Lower lobe of right lung (tissue), 2 donors: ENCODE data around the gene TSPAN9. TPM values are rescaled to one million over a fixed set of nuclear protein-coding genes. Genes with fewer than 3 reads are reported as not detected.

Source experiments
- ATAC-seq, 2 donors: fragments of 200-7000 bp; cut with Tn5 transposase; one replicate each; pipeline ENCODE4 v1.9.1; 2020 to 2022; ENCODE audit warnings: mild to moderate bottlenecking in 2 of 2, moderate library complexity in 2 of 2
- DNase-seq: peaks from one replicate; pipeline ENCODE4 v3.0.0-alpha.2; 2020
- H3K27ac ChIP-seq: fragments of 200-600 bp; one replicate; pipeline ENCODE4 v1.8.0; 2022
- H3K27me3 ChIP-seq: fragments of 200-600 bp; one replicate; pipeline ENCODE4 v1.8.0; 2022; ENCODE audit warnings: low read depth
- H3K36me3 ChIP-seq: fragments of 200-600 bp; one replicate; pipeline ENCODE4 v1.8.0; 2022; ENCODE audit warnings: mild to moderate bottlenecking
- H3K4me1 ChIP-seq: fragments of 200-600 bp; one replicate; pipeline ENCODE4 v1.8.0; 2022
- H3K4me3 ChIP-seq: fragments of 200-600 bp; one replicate; pipeline ENCODE4 v1.8.0; 2022; ENCODE audit warnings: mild to moderate bottlenecking
- H3K9me3 ChIP-seq: fragments of 200-600 bp; one replicate; pipeline ENCODE4 v1.8.0; 2022
- CTCF ChIP-seq: fragments of 200-600 bp; IDR thresholded peaks from one replicate; pipeline ENCODE4 v1.8.0; 2022; ENCODE audit warnings: antibody characterized with exemption, mild to moderate bottlenecking
- intact Hi-C: fragments of 100-400 bp; cut with DNase I; formaldehyde crosslinking; loops from one replicate; pipeline ENCODE4 v1.11.0; 2022
- total RNA-seq: library from RNA; stranded (reverse); fragmentation: NEBNext Ultra II Directional; extraction: Animal tissue kit (Norgen Biotek cat#: 25700); gene quantifications from one replicate; pipeline ENCODE4 v1.2.1, GENCODE V29; 2021
- donor health status: DM: no; HTN: yes; CAD: no; lungs with severe emphysema.

The TSPAN9 gene
- total RNA-seq, 1 donor from 2014 or later = 61.1 TPM

GRCh38 chr12:3110578-3110977 is 33.4 kb downstream of the TSPAN9 start:
- no peak for ATAC-seq
- Histone ChIP-seq H3K27me3 (no peaks in the 10 kb centered on the region), H3K4me1 (peaks cover 30% of the 10 kb centered on the region), H3K9me3 (no peaks in the 10 kb centered on the region), H3K4me3 (no peak overlapping the region), H3K27ac (no peak overlapping the region), H3K36me3 (no peaks in the 10 kb centered on the region)
- no peak for DNase-seq
- no peak for TF ChIP-seq CTCF
- intact Hi-C loops = no loop called here

- Histone ChIP-seq H3K4me3 (no peak overlapping the region), H3K27me3 (no peaks in the 10 kb centered on the region), H3K9me3 (no peaks in the 10 kb centered on the region), H3K36me3 (no peaks in the 10 kb centered on the region), H3K4me1 (peaks cover 35% of the 10 kb centered on the region), H3K27ac (no peak overlapping the region)
- intact Hi-C loops = no loop called here
- ATAC-seq = no peak
- no peak for DNase-seq
- TF ChIP-seq CTCF = no peak
These were observed 36.6 kb downstream of the TSPAN9 start for GRCh38 chr12:3113671-3114325.

- intact Hi-C loops = no loop called here
- no peak overlapping the region for H3K27ac ChIP-seq
- no peaks in the 10 kb centered on the region for H3K27me3 ChIP-seq
- no peak for ATAC-seq
- H3K36me3 ChIP-seq = no peaks in the 10 kb centered on the region
- H3K4me3 ChIP-seq = no peak overlapping the region
- no peaks in the 10 kb centered on the region for H3K9me3 ChIP-seq
- DNase-seq = no peak
- TF ChIP-seq CTCF = no peak
- peaks cover 43% of the 10 kb centered on the region for H3K4me1 ChIP-seq
These were observed 37.5 kb downstream of the TSPAN9 start for GRCh38 chr12:3114671-3115070.

- peaks cover 43% of the 10 kb centered on the region for H3K4me1 ChIP-seq
These were observed 37.9 kb downstream of the TSPAN9 start for GRCh38 chr12:3115078-3115477.

GRCh38 chr12:3116106-3116844 is 39.1 kb downstream of the TSPAN9 start:
- intact Hi-C loops = no loop called here
- Histone ChIP-seq H3K4me3 (no peak overlapping the region), H3K4me1 (peaks cover 48% of the 10 kb centered on the region), H3K27me3 (no peaks in the 10 kb centered on the region), H3K9me3 (no peaks in the 10 kb centered on the region), H3K36me3 (no peaks in the 10 kb centered on the region), H3K27ac (peak overlapping the region; percentile 78)
- TF ChIP-seq CTCF = no peak
- ATAC-seq = no peak
- DNase-seq = no peak

More at GRCh38 chr12:3115078-3115477, 37.9 kb downstream of the TSPAN9 start:
- no peak overlapping the region for H3K4me3 ChIP-seq
- no peaks in the 10 kb centered on the region for H3K27me3 ChIP-seq
- intact Hi-C loops = no loop called here
- H3K36me3 ChIP-seq = no peaks in the 10 kb centered on the region
- TF ChIP-seq CTCF = no peak
- H3K9me3 ChIP-seq = no peaks in the 10 kb centered on the region
- ATAC-seq (no peak), DNase-seq (no peak)
- H3K27ac ChIP-seq = no peak overlapping the region
